Measurements from ENCODE around the gene ADAMTS12.

The ADAMTS12 gene

GRCh38 chr5:33628796-33629195 lies 263.0 kb downstream of the ADAMTS12 start:
- Histone ChIP-seq H3K27ac (ENCODE audit: low read depth, low read length) (no peak overlapping the region), H3K4me3 (ENCODE audit: low read depth, low read length) (no peak overlapping the region), H3K27me3 (ENCODE audit: control insufficient read depth, insufficient read depth, low read length) (no peaks in the 10 kb centered on the region), H3K9me3 (ENCODE audit: control insufficient read depth, insufficient read depth, low read length) (no peaks in the 10 kb centered on the region), H3K4me1 (ENCODE audit: control insufficient read depth, insufficient read depth, low read length) (no peaks in the 10 kb centered on the region; the same call in 1 of the 2 replicates), H3K9ac (ENCODE audit: low read depth, low read length) (no peak overlapping the region), H3K36me3 (ENCODE audit: control insufficient read depth, insufficient read depth, low read length) (0 out of 2 replicates have a peak, but pooled peaks cover 2% of the 10 kb centered on the region)

GRCh38 chr5:33621514-33621913 lies 270.3 kb downstream of the ADAMTS12 start:
- no peaks in the 10 kb centered on the region for H3K4me1 ChIP-seq (ENCODE audit: control insufficient read depth, insufficient read depth, low read length)
- no peak overlapping the region for H3K27ac ChIP-seq (ENCODE audit: low read depth, low read length)
- no peak overlapping the region for H3K9ac ChIP-seq (ENCODE audit: low read depth, low read length)
- H3K4me3 ChIP-seq (ENCODE audit: low read depth, low read length): no peak overlapping the region
- H3K9me3 ChIP-seq (ENCODE audit: control insufficient read depth, insufficient read depth, low read length): no peaks in the 10 kb centered on the region
- H3K36me3 ChIP-seq (ENCODE audit: control insufficient read depth, insufficient read depth, low read length): 0 out of 2 replicates have a peak, but pooled peaks cover under 1% of the 10 kb centered on the region
- no peaks in the 10 kb centered on the region for H3K27me3 ChIP-seq (ENCODE audit: control insufficient read depth, insufficient read depth, low read length)

DNA sequence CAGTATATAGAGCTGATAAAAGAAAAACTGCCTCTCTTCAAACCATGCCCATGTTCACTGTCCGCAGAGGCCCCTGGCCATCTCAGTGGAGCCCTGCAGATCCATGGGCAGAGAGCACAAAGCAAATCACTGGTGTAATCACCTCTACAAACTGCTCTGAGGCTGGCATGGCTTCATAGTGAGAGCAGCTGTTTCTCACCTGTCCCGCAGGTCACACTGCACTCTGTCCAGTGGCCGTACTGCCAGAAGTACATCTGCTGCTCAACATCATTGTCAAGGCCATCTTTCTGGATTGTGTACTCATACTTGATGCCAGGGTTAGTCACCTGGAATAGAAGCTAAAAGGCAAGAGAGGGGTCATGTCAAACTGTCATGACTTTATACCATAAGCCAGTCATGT lies 277.8 kb downstream of the ADAMTS12 start:
- H3K27ac ChIP-seq (ENCODE audit: low read depth, low read length): no peak overlapping the region
- no peak overlapping the region for H3K4me3 ChIP-seq (ENCODE audit: low read depth, low read length)
- H3K9ac ChIP-seq (ENCODE audit: low read depth, low read length): no peak overlapping the region
- no peaks in the 10 kb centered on the region for H3K36me3 ChIP-seq (ENCODE audit: control insufficient read depth, insufficient read depth, low read length)
- H3K4me1 ChIP-seq (ENCODE audit: control insufficient read depth, insufficient read depth, low read length): no peaks in the 10 kb centered on the region; the same call in 1 of the 2 replicates
- no peaks in the 10 kb centered on the region for H3K27me3 ChIP-seq (ENCODE audit: control insufficient read depth, insufficient read depth, low read length)
- H3K9me3 ChIP-seq (ENCODE audit: control insufficient read depth, insufficient read depth, low read length): no peaks in the 10 kb centered on the region

GRCh38 chr5:33612386-33612785 lies 279.4 kb downstream of the ADAMTS12 start:
- peaks cover 7% of the 10 kb centered on the region for H3K4me1 ChIP-seq (ENCODE audit: control insufficient read depth, insufficient read depth, low read length)
- no peaks in the 10 kb centered on the region for H3K9me3 ChIP-seq (ENCODE audit: control insufficient read depth, insufficient read depth, low read length)
- no peaks in the 10 kb centered on the region for H3K27me3 ChIP-seq (ENCODE audit: control insufficient read depth, insufficient read depth, low read length)
- no peak overlapping the region for H3K4me3 ChIP-seq (ENCODE audit: low read depth, low read length)
- no peak overlapping the region for H3K27ac ChIP-seq (ENCODE audit: low read depth, low read length)
- no peak overlapping the region for H3K9ac ChIP-seq (ENCODE audit: low read depth, low read length)
- no peaks in the 10 kb centered on the region for H3K36me3 ChIP-seq (ENCODE audit: control insufficient read depth, insufficient read depth, low read length)

GRCh38 chr5:33611877-33612276 lies 279.9 kb downstream of the ADAMTS12 start:
- Histone ChIP-seq H3K36me3 (ENCODE audit: control insufficient read depth, insufficient read depth, low read length) (no peaks in the 10 kb centered on the region), H3K27ac (ENCODE audit: low read depth, low read length) (no peak overlapping the region), H3K9ac (ENCODE audit: low read depth, low read length) (no peak overlapping the region), H3K9me3 (ENCODE audit: control insufficient read depth, insufficient read depth, low read length) (no peaks in the 10 kb centered on the region), H3K4me3 (ENCODE audit: low read depth, low read length) (no peak overlapping the region), H3K4me1 (ENCODE audit: control insufficient read depth, insufficient read depth, low read length) (peaks cover 7% of the 10 kb centered on the region), H3K27me3 (ENCODE audit: control insufficient read depth, insufficient read depth, low read length) (no peaks in the 10 kb centered on the region)

- H3K27me3 ChIP-seq (ENCODE audit: control insufficient read depth, insufficient read depth, low read length): no peaks in the 10 kb centered on the region
- H3K9ac ChIP-seq (ENCODE audit: low read depth, low read length): no peak overlapping the region
- no peak overlapping the region for H3K27ac ChIP-seq (ENCODE audit: low read depth, low read length)
- H3K4me1 ChIP-seq (ENCODE audit: control insufficient read depth, insufficient read depth, low read length): peaks cover 7% of the 10 kb centered on the region
- no peak overlapping the region for H3K4me3 ChIP-seq (ENCODE audit: low read depth, low read length)
- no peaks in the 10 kb centered on the region for H3K36me3 ChIP-seq (ENCODE audit: control insufficient read depth, insufficient read depth, low read length)
- H3K9me3 ChIP-seq (ENCODE audit: control insufficient read depth, insufficient read depth, low read length): no peaks in the 10 kb centered on the region
Measured at GRCh38 chr5:33608344-33609041, 283.3 kb downstream of the ADAMTS12 start.

- Histone ChIP-seq H3K9ac (ENCODE audit: low read depth, low read length) (no peak overlapping the region), H3K36me3 (ENCODE audit: control insufficient read depth, insufficient read depth, low read length) (no peaks in the 10 kb centered on the region), H3K4me1 (ENCODE audit: control insufficient read depth, insufficient read depth, low read length) (peaks cover 7% of the 10 kb centered on the region; the same call in 1 of the 2 replicates), H3K4me3 (ENCODE audit: low read depth, low read length) (no peak overlapping the region), H3K27ac (ENCODE audit: low read depth, low read length) (no peak overlapping the region), H3K27me3 (ENCODE audit: control insufficient read depth, insufficient read depth, low read length) (no peaks in the 10 kb centered on the region), H3K9me3 (ENCODE audit: control insufficient read depth, insufficient read depth, low read length) (no peaks in the 10 kb centered on the region)
Measured at GRCh38 chr5:33604503-33604902, 287.3 kb downstream of the ADAMTS12 start.

GRCh38 chr5:33601881-33602280 lies 289.9 kb downstream of the ADAMTS12 start:
- Histone ChIP-seq H3K4me3 (ENCODE audit: low read depth, low read length) (no peak overlapping the region), H3K9ac (ENCODE audit: low read depth, low read length) (no peak overlapping the region), H3K27ac (ENCODE audit: low read depth, low read length) (no peak overlapping the region), H3K27me3 (ENCODE audit: control insufficient read depth, insufficient read depth, low read length) (no peaks in the 10 kb centered on the region), H3K4me1 (ENCODE audit: control insufficient read depth, insufficient read depth, low read length) (no peaks in the 10 kb centered on the region), H3K36me3 (ENCODE audit: control insufficient read depth, insufficient read depth, low read length) (no peaks in the 10 kb centered on the region), H3K9me3 (ENCODE audit: control insufficient read depth, insufficient read depth, low read length) (no peaks in the 10 kb centered on the region)

DNA sequence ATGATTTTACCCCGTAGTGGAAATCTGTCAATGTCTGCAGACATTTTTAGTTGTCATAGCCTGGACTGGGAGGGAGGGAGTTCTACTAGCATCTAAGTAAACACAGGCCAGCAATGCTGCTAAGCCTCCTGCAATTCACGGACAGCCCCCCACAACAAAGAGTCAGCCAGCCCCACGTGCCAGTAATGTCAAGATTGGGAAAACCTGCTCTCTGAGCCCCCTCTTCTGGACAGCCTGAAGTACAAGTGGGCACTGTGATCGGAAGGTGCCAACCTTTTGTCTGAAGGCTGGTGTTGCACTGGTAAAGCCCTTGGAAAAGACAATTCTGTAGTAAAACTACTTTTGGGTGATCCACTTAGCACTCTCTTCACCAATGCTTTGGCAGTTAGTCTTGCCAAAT lies 296.5 kb downstream of the ADAMTS12 start:
- Histone ChIP-seq H3K36me3 (ENCODE audit: control insufficient read depth, insufficient read depth, low read length) (no peaks in the 10 kb centered on the region), H3K4me3 (ENCODE audit: low read depth, low read length) (no peak overlapping the region)

DNA sequence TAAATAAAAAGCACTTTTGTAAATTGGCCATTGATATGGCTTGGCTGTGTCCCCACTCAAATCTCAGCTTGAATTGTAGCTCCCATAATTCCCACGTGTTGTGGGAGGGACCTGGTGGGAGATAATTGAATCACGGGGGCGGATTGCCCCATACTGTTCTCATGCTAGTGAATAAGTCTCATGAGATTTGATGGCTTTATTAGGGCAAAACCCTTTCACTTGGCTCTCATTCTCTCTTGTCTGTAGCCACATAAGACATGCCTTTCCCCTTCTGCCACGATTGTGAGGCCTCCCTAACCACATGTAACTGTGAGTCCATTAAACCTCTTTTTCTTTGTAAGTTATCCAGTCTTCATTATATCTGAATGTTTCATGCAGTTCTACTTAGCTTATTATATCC lies 297.8 kb downstream of the ADAMTS12 start:
- H3K27me3 ChIP-seq (ENCODE audit: control insufficient read depth, insufficient read depth, low read length): no peaks in the 10 kb centered on the region
- no peaks in the 10 kb centered on the region for H3K36me3 ChIP-seq (ENCODE audit: control insufficient read depth, insufficient read depth, low read length)
- H3K4me1 ChIP-seq (ENCODE audit: control insufficient read depth, insufficient read depth, low read length): no peaks in the 10 kb centered on the region
- no peak overlapping the region for H3K4me3 ChIP-seq (ENCODE audit: low read depth, low read length)
- no peak overlapping the region for H3K9ac ChIP-seq (ENCODE audit: low read depth, low read length)
- H3K27ac ChIP-seq (ENCODE audit: low read depth, low read length): no peak overlapping the region
- H3K9me3 ChIP-seq (ENCODE audit: control insufficient read depth, insufficient read depth, low read length): no peaks in the 10 kb centered on the region

More for the DNA sequence above, 296.5 kb downstream of the ADAMTS12 start:
- Histone ChIP-seq H3K27ac (ENCODE audit: low read depth, low read length) (no peak overlapping the region), H3K27me3 (ENCODE audit: control insufficient read depth, insufficient read depth, low read length) (no peaks in the 10 kb centered on the region), H3K4me1 (ENCODE audit: control insufficient read depth, insufficient read depth, low read length) (no peaks in the 10 kb centered on the region), H3K9ac (ENCODE audit: low read depth, low read length) (no peak overlapping the region), H3K9me3 (ENCODE audit: control insufficient read depth, insufficient read depth, low read length) (no peaks in the 10 kb centered on the region)

DNA sequence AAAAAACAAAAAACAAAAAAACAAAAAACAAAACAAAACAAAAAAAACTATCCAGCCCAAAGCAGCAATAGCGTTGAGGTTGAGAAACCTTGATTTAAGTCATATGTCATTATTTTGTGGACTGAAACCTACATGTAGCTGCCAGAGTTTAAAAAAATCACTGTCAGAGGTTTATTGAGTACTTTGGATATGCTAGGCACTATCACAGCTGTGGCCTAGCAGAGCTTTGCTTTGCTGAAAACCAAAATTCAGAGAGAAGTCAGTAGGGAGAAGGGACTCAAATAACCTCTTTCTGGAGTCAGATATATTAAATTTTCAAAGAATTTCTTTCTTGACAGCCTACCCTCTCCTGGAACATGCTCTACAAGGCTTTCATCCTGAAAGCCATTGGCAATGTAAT lies 299.5 kb downstream of the ADAMTS12 start:
- H3K27ac ChIP-seq (ENCODE audit: low read depth, low read length): no peak overlapping the region

More for the DNA sequence above, 299.5 kb downstream of the ADAMTS12 start:
- Histone ChIP-seq H3K9me3 (ENCODE audit: control insufficient read depth, insufficient read depth, low read length) (no peaks in the 10 kb centered on the region), H3K9ac (ENCODE audit: low read depth, low read length) (no peak overlapping the region), H3K27me3 (ENCODE audit: control insufficient read depth, insufficient read depth, low read length) (no peaks in the 10 kb centered on the region), H3K4me1 (ENCODE audit: control insufficient read depth, insufficient read depth, low read length) (peaks cover 4% of the 10 kb centered on the region; the same call in 1 of the 2 replicates), H3K4me3 (ENCODE audit: low read depth, low read length) (no peak overlapping the region), H3K36me3 (ENCODE audit: control insufficient read depth, insufficient read depth, low read length) (no peaks in the 10 kb centered on the region)
